ENCODE measurements around the gene PRX. TPM values are rescaled to one million over a fixed set of nuclear protein-coding genes. Genes with fewer than 3 reads are reported as not detected.
A peak's percentile ranks its signal among the peaks of the same experiment; 100 is the strongest.

PRX gene
- total and polyA plus RNA-seq, 9 of the 15 experiments (the other 6 are each of a cell fraction or from before 2014, with no cell fraction given) = 0.65 to 3.5 (median 1.7) TPM; not detected in 2

DNA sequence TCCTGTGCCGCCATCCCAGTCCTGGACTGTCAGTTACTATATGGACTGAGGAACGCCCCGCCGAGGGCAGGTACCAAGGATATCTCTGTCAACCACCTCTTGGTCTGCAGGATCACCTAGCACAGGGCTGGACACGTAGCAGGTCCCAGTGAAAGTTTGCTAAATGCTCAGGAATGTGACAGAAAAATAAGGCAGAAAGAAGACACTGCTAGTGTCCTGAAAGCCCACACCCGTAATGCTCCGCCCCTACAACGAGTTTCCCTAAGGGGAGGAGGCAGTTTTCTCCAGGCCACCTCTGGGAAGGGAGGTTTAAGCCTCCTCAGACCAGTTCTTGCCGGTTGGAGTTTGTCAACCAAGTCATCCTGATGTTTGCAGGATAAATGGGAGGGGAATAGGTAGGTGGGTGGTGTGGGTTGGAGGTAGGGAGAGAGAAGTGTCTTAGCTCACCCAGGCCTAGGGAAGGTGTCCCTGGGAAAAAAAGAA is 32.6 kb upstream of the PRX start (continued):
- TF ChIP-seq, protein P1, sequence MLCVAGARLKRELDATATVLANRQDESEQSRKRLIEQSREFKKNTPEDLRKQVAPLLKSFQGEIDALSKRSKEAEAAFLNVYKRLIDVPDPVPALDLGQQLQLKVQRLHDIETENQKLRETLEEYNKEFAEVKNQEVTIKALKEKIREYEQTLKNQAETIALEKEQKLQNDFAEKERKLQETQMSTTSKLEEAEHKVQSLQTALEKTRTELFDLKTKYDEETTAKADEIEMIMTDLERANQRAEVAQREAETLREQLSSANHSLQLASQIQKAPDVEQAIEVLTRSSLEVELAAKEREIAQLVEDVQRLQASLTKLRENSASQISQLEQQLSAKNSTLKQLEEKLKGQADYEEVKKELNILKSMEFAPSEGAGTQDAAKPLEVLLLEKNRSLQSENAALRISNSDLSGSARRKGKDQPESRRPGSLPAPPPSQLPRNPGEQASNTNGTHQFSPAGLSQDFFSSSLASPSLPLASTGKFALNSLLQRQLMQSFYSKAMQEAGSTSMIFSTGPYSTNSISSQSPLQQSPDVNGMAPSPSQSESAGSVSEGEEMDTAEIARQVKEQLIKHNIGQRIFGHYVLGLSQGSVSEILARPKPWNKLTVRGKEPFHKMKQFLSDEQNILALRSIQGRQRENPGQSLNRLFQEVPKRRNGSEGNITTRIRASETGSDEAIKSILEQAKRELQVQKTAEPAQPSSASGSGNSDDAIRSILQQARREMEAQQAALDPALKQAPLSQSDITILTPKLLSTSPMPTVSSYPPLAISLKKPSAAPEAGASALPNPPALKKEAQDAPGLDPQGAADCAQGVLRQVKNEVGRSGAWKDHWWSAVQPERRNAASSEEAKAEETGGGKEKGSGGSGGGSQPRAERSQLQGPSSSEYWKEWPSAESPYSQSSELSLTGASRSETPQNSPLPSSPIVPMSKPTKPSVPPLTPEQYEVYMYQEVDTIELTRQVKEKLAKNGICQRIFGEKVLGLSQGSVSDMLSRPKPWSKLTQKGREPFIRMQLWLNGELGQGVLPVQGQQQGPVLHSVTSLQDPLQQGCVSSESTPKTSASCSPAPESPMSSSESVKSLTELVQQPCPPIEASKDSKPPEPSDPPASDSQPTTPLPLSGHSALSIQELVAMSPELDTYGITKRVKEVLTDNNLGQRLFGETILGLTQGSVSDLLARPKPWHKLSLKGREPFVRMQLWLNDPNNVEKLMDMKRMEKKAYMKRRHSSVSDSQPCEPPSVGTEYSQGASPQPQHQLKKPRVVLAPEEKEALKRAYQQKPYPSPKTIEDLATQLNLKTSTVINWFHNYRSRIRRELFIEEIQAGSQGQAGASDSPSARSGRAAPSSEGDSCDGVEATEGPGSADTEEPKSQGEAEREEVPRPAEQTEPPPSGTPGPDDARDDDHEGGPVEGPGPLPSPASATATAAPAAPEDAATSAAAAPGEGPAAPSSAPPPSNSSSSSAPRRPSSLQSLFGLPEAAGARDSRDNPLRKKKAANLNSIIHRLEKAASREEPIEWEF (CRISPR knock-in tag; IDR thresholded peaks at IDR 0.05) = no peak
- TF ChIP-seq GTF2F1 (IDR thresholded peaks at IDR 0.05; ENCODE audit: low read depth, low read length) (no peak), TRIM24 (IDR thresholded peaks at IDR 0.05) (peak; percentile 27 to 89), DACH1 (IDR thresholded peaks at IDR 0.05; ENCODE audit: partially characterized antibody) (no peak), MTA1 (IDR thresholded peaks at IDR 0.05; ENCODE audit: borderline replicate concordance) (peak; percentile 12; the same call in 1 of the 2 replicates), ETV6 (IDR thresholded peaks at IDR 0.05; ENCODE audit: borderline replicate concordance in 1 of 2, low read depth in 2 of 2, low read length in 1 of 2) (no peak), ETV6 (CRISPR knock-in tag; IDR thresholded peaks at IDR 0.05; ENCODE audit: borderline replicate concordance) (no peak), RUNX1 (IDR thresholded peaks at IDR 0.05; ENCODE audit: low read depth) (no peak), ELF2 (CRISPR knock-in tag; IDR thresholded peaks at IDR 0.05) (no peak), POLR3G (IDR thresholded peaks at IDR 0.05; ENCODE audit: extremely low read depth, insufficient read length, insufficient replicate concordance) (no peak), XRCC5 (IDR thresholded peaks at IDR 0.05; ENCODE audit: low read depth, low read length) (no peak), RBM34 (IDR thresholded peaks at IDR 0.05; ENCODE audit: borderline replicate concordance, insufficient read depth, low read length) (no peak), ESRRA (IDR thresholded peaks at IDR 0.05; ENCODE audit: borderline replicate concordance, low read depth) (no peak), TRIM28 (IDR thresholded peaks at IDR 0.05) (no peak)
- TF ChIP-seq, protein P2, sequence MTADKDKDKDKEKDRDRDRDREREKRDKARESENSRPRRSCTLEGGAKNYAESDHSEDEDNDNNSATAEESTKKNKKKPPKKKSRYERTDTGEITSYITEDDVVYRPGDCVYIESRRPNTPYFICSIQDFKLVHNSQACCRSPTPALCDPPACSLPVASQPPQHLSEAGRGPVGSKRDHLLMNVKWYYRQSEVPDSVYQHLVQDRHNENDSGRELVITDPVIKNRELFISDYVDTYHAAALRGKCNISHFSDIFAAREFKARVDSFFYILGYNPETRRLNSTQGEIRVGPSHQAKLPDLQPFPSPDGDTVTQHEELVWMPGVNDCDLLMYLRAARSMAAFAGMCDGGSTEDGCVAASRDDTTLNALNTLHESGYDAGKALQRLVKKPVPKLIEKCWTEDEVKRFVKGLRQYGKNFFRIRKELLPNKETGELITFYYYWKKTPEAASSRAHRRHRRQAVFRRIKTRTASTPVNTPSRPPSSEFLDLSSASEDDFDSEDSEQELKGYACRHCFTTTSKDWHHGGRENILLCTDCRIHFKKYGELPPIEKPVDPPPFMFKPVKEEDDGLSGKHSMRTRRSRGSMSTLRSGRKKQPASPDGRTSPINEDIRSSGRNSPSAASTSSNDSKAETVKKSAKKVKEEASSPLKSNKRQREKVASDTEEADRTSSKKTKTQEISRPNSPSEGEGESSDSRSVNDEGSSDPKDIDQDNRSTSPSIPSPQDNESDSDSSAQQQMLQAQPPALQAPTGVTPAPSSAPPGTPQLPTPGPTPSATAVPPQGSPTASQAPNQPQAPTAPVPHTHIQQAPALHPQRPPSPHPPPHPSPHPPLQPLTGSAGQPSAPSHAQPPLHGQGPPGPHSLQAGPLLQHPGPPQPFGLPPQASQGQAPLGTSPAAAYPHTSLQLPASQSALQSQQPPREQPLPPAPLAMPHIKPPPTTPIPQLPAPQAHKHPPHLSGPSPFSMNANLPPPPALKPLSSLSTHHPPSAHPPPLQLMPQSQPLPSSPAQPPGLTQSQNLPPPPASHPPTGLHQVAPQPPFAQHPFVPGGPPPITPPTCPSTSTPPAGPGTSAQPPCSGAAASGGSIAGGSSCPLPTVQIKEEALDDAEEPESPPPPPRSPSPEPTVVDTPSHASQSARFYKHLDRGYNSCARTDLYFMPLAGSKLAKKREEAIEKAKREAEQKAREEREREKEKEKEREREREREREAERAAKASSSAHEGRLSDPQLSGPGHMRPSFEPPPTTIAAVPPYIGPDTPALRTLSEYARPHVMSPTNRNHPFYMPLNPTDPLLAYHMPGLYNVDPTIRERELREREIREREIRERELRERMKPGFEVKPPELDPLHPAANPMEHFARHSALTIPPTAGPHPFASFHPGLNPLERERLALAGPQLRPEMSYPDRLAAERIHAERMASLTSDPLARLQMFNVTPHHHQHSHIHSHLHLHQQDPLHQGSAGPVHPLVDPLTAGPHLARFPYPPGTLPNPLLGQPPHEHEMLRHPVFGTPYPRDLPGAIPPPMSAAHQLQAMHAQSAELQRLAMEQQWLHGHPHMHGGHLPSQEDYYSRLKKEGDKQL (CRISPR knock-in tag; IDR thresholded peaks at IDR 0.05; ENCODE audit: borderline replicate concordance) = no peak
- TF ChIP-seq, protein P3, sequence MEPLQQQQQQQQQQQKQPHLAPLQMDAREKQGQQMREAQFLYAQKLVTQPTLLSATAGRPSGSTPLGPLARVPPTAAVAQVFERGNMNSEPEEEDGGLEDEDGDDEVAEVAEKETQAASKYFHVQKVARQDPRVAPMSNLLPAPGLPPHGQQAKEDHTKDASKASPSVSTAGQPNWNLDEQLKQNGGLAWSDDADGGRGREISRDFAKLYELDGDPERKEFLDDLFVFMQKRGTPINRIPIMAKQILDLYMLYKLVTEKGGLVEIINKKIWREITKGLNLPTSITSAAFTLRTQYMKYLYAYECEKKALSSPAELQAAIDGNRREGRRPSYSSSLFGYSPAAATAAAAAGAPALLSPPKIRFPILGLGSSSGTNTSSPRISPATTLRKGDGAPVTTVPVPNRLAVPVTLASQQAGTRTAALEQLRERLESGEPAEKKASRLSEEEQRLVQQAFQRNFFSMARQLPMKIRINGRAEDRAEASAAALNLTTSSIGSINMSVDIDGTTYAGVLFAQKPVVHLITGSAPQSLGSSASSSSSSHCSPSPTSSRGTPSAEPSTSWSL (CRISPR knock-in tag; IDR thresholded peaks at IDR 0.05; ENCODE audit: borderline replicate concordance) = no peak
